OCI-LY7 (cell line): ENCODE results near the gene PYDC1. TPM values are rescaled to one million over a fixed set of nuclear protein-coding genes. Genes with fewer than 3 reads are reported as not detected.

ENCODE experiments used
- BruUV-seq: library from RNA; stranded (reverse); fragments of 400-500 nt; replicated peaks from 2 replicates; lab custom pipeline; 2021; lab: Mats Ljungman, UMichigan
- CTCF ChIA-PET: fragments of 300-600 bp; sonication (Branson Sonifier 250); formaldehyde crosslinking; loops from one replicate; lab custom pipeline; 2022; ENCODE audit warnings: antibody characterized with exemption; ENCODE audit not compliant: unreplicated experiment; lab: Charles Lee
- POLR2A ChIA-PET: fragments of 300-600 bp; sonication (Branson Sonifier 250); formaldehyde crosslinking; loops from one replicate; lab custom pipeline; 2022; ENCODE audit warnings: antibody characterized with exemption; lab: Charles Lee
- DNase-seq: peaks from one replicate; pipeline ENCODE4 v3.0.0-alpha.2; 2015; ENCODE audit warnings: low spot score
- H2AFZ ChIP-seq: fragments of 200-600 bp; sonication (generic), shearing (Covaris generic); 2 replicates; pipeline ENCODE4 v1.6.1; 2014; ENCODE audit warnings: mild to moderate bottlenecking, antibody characterized with exemption, low read length, moderate library complexity
- H3K27ac ChIP-seq: fragments of 200-600 bp; sonication (generic); 2 replicates; pipeline ENCODE4 v1.5.1; 2014; ENCODE audit warnings: mixed run types, low read depth, mild to moderate bottlenecking, moderate library complexity, low read length, inconsistent platforms; ENCODE audit not compliant: poor library complexity, severe bottlenecking
- H3K36me3 ChIP-seq: fragments of 200-600 bp; sonication (generic); 2 replicates; pipeline ENCODE4 v1.6.1; 2014; ENCODE audit warnings: mild to moderate bottlenecking, antibody characterized with exemption, low read length, moderate library complexity, mixed read lengths; ENCODE audit not compliant: insufficient read depth
- H3K4me1 ChIP-seq: fragments of 200-600 bp; sonication (generic); 2 replicates; pipeline ENCODE4 v1.5.1; 2014; ENCODE audit warnings: mild to moderate bottlenecking, low read length; ENCODE audit not compliant: insufficient read depth, poor library complexity, severe bottlenecking
- H3K4me2 ChIP-seq: fragments of 200-600 bp; sonication (generic); 2 replicates; pipeline ENCODE4 v1.6.1; 2014; ENCODE audit warnings: mild to moderate bottlenecking, low read length
- H3K4me3 ChIP-seq: fragments of 200-600 bp; sonication (generic); 2 replicates; pipeline ENCODE4 v1.5.1; 2014; ENCODE audit warnings: mild to moderate bottlenecking, low read depth, low read length; ENCODE audit not compliant: poor library complexity, severe bottlenecking
- H3K79me2 ChIP-seq: fragments of 200-600 bp; sonication (generic); 2 replicates; pipeline ENCODE4 v1.6.1; 2016; ENCODE audit warnings: low read depth, mild to moderate bottlenecking, low read length, moderate library complexity, mixed read lengths; ENCODE audit not compliant: insufficient read depth
- H3K9me2 ChIP-seq: fragments of 200-600 bp; sonication (generic); 2 replicates; pipeline ENCODE4 v1.6.1; 2016; ENCODE audit warnings: mild to moderate bottlenecking, low read length, mixed read lengths; ENCODE audit not compliant: insufficient read depth
- H3K9me3 ChIP-seq: fragments of 200-600 bp; sonication (generic); 2 replicates; pipeline ENCODE4 v1.6.1; 2014; ENCODE audit warnings: mild to moderate bottlenecking, mixed run types, low read length, mixed read lengths
- H4K20me1 ChIP-seq: fragments of 200-600 bp; sonication (generic); 2 replicates; pipeline ENCODE4 v1.6.1; 2014; ENCODE audit warnings: mild to moderate bottlenecking, antibody characterized with exemption, low read length, moderate library complexity, mixed read lengths; ENCODE audit not compliant: insufficient read depth
- CTCF ChIP-seq: fragments of 200-600 bp; sonication (generic); conservative IDR thresholded peaks from 2 replicates; pipeline ENCODE4 v1.5.1; 2014; ENCODE audit warnings: mild to moderate bottlenecking, antibody characterized with exemption, low read length, moderate library complexity, mixed read lengths
- EZH2phosphoT487 ChIP-seq: fragments of 200-600 bp; sonication (generic); IDR thresholded peaks from 2 replicates; pipeline ENCODE4 v1.6.1; 2018; ENCODE audit warnings: low read depth, borderline replicate concordance, mild to moderate bottlenecking, mixed run types, antibody characterized with exemption, low read length, moderate library complexity, mixed read lengths
- intact Hi-C: fragments of 100-400 bp; cut with micrococcal nuclease; formaldehyde crosslinking; loops from one replicate; pipeline ENCODE4 v1.10.0; 2022; ENCODE audit not compliant: unreplicated experiment
- total RNA-seq, 2 experiments: library from RNA; depleted of rRNA in 1 of 2; stranded (reverse); fragments of >200 nt in 1 of 2; shearing (Covaris generic) in 1 of 2; gene quantifications; 2 replicates each; pipeline ENCODE4 v1.2.3, GENCODE V29; 2014 to 2022

Gene PYDC1
- total RNA-seq, 2 experiments from 2014 or later: not detected

- peaks cover 32% of the 10 kb centered on the region for H3K79me2 ChIP-seq
These were observed 25.1 kb downstream of the PYDC1 start for GRCh38 chr16:31191697-31192428.

GRCh38 chr16:31190818-31191444 is 26.0 kb downstream of the PYDC1 start:
- H3K79me2 ChIP-seq: peaks cover 42% of the 10 kb centered on the region
- BruUV-seq: no TSS peak
- no peak overlapping the region for H3K4me2 ChIP-seq
- H3K9me2 ChIP-seq: no peaks in the 10 kb centered on the region
- H4K20me1 ChIP-seq: peaks cover 43% of the 10 kb centered on the region
- H3K4me1 ChIP-seq: no peaks in the 10 kb centered on the region
- H3K36me3 ChIP-seq: peaks cover 100% of the 10 kb centered on the region
- POLR2A ChIA-PET: no interaction called here
- intact Hi-C loops: no loop called here
- H3K4me3 ChIP-seq: no peak overlapping the region
- H3K27ac ChIP-seq: no peak overlapping the region
- TF ChIP-seq EZH2phosphoT487: no peak
- TF ChIP-seq CTCF: no peak
- no peaks in the 10 kb centered on the region for H3K9me3 ChIP-seq
- CTCF ChIA-PET: no interaction called here
- no peak for DNase-seq
- no peak overlapping the region for H2AFZ ChIP-seq

More at GRCh38 chr16:31191697-31192428, 25.1 kb downstream of the PYDC1 start:
- intact Hi-C loops: no loop called here
- TF ChIP-seq EZH2phosphoT487 (no peak), CTCF (no peak)
- H3K9me2 ChIP-seq: no peaks in the 10 kb centered on the region
- no peak overlapping the region for H2AFZ ChIP-seq
- no peaks in the 10 kb centered on the region for H3K4me1 ChIP-seq
- peaks cover 100% of the 10 kb centered on the region for H3K36me3 ChIP-seq
- ChIA-PET CTCF (no interaction called here), POLR2A (no interaction called here)
- H3K27ac ChIP-seq: no peak overlapping the region
- H3K4me2 ChIP-seq: no peak overlapping the region
- H4K20me1 ChIP-seq: peaks cover 36% of the 10 kb centered on the region
- no peak for DNase-seq
- no TSS peak for BruUV-seq
- H3K9me3 ChIP-seq: no peaks in the 10 kb centered on the region
- no peak overlapping the region for H3K4me3 ChIP-seq

- ChIA-PET POLR2A (interaction anchor here (0.5 to 1.2 kb wide), 2 partner anchors 11 to 68 kb away, joined by 3 read pairs; no protein-coding TSS in a partner anchor), CTCF (no interaction called here)
- no peak overlapping the region for H2AFZ ChIP-seq
- H3K4me2 ChIP-seq: no peak overlapping the region
- no peak overlapping the region for H3K4me3 ChIP-seq
- no TSS peak for BruUV-seq
- peaks cover 52% of the 10 kb centered on the region for H4K20me1 ChIP-seq
- H3K9me2 ChIP-seq: no peaks in the 10 kb centered on the region
- H3K4me1 ChIP-seq: no peaks in the 10 kb centered on the region
- no peak for DNase-seq
- TF ChIP-seq EZH2phosphoT487 (no peak), CTCF (no peak)
- H3K36me3 ChIP-seq: peaks cover 100% of the 10 kb centered on the region
- H3K27ac ChIP-seq: no peak overlapping the region
- H3K9me3 ChIP-seq: no peaks in the 10 kb centered on the region
- intact Hi-C loops: no loop called here
- H3K79me2 ChIP-seq: peaks cover 50% of the 10 kb centered on the region
These were observed 26.9 kb downstream of the PYDC1 start for GRCh38 chr16:31190061-31190460.
